GM19397 (cell line): Measurements from ENCODE around the gene OTUB2.
A peak's percentile ranks its signal among the peaks of the same experiment; 100 is the strongest.

Experiments used
- ATAC-seq: cut with Tn5 transposase; IDR thresholded peaks from one replicate; pipeline ENCODE4 v1.9.1; 2021; ENCODE audit warnings: mild to moderate bottlenecking, moderate library complexity; ENCODE audit not compliant: unreplicated experiment

OTUB2 gene

DNA sequence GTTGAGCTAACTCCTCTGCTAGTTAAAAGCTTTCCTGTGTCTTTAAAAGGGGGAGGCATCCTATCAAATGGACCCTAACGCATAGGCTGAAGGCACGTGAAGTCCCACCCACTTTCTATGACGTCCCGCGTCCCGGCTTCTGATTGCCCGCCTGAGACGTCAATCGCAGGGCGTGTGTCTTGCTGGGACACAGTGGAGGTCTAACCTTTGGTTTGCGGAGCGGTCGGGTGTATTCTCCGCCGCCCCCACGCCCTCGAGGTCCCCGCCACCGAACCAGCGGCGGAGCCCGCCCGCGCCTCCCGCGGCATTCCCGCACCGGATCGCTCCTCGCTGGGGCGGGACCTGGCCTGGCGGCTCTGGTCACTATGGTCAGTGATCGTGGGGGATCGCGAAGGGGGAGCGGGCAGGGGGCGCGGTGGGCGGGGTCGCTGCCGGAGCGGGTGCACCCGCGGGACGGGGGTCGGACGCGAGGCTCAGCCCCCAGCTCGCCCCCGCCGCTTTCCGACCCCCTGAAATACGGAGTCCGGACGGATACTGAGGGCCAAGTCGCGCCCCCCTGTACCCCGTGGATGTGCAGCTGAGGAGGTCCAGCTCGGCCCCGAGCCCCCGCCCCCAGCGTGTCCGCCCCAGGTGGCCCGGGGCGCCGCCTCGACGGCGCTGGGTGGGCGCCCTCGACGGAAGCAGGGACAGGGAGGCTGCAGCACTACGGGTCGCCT is at the start of gene OTUB2:
Gene OTUB2, plus strand, starts transcription at position 168 of the 716 bp plus-strand sequence. Its CDS starts 198 bp downstream, at position 366.
- peak; percentile 100 for ATAC-seq

DNA sequence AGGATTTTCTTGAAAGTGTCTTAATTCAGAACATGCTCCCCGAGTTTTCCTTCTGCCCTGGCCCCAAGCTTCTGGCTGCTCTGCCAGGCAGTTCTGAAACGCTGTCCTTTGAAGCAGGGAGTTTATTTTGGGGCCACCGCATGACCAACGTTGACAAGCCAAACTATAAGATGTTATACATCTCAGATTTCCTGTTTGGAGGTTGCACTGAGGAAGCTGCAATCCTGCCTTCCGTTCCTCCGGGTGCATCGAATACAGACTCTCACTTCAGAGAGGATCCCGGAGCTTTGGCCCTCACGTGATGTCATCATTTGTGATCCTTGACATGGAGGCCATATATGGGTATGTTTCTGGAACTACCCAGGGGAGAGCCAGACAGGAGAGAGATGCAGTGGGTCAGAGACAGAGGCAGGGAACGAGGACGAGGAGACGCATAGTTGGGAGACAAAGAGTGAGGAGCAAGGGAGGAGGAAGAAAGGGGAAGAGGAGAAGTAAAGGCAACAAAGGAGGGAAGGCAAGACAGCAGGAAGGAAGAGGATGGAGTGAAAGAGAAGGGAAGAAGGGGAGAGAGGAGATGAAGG is 49.6 kb upstream of the OTUB2 start, which contains the start of gene ASB2:
Gene ASB2, minus strand, starts transcription at position 94 of the 581 bp plus-strand sequence. CDS start 12,031 bp downstream, outside the sequence.
- ATAC-seq, result peak; percentile 5

DNA sequence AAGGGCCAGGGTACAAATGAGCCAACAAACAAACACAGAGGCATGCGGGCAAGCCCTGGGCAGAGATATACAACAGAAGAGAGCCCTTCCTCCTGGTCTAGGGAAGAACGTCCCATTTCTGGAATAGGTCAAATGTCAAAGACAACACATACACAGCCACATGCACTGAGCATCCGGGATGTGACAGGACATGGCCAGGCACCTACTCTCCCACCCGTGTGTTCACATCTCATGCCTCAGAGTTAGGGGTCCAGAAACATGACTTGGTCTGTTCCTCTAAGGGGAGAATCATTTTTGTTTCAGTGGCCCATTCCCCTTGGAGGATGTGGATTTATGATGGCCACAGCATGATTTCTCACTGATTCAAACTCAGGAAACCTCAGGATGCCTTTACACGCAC is 49.0 kb upstream of the OTUB2 start:
- ATAC-seq, result no peak

DNA sequence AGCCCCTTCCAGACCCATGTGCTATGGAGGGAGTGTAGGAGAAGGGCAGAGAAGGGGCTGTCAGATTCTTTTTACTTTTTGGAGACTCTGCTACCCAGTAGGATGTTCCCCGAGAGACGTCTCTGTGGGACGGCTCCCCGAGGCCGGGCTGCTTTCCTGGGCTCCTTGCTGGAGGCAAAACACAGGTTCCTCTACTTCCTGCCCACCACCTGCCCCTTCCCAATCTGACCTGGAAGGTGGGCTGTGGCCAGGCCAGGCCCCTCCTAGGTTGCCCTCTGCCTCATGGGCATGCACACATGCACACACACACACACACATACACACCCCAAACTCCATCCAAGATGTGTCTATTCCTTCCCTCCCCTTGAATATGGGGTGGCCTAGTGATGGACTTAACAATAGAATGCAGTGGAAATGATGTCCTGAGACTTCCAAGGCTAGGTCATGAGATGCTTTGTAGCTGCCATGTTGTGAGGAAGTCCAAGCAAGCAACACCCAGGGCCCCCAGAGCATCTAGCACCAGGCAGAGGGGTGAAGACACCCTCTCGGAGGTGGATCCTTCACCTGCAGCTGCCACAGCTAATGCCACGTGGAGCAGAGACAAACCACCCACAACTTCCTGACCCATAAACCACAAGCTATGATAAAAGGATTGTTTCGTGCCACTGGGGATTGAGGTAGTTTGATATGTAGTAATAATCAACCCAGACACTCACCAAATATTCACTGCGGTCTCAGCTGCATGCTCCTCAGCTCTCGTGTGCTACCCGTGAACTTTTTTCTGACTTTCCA is 48.2 kb upstream of the OTUB2 start:
- peak; percentile 53 for ATAC-seq

DNA sequence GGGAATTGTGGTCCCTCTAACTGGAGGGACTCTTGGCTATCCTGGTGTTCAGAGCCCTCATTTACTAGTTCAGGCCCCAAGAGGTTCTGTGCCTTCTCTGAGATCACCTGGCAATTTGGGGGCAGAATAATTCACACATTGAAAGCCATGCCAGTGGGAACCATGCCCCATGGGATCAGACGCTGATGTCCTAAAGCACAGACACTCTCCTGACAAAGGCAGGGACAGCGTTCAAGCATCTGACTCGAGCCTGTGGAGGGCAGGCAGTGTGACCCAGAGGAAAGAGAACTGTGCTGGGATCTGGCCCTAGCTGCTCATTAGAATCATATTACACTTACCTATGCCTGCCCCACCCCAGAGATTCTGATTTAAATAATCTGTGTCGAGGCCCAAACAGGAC is 47.4 kb upstream of the OTUB2 start:
- ATAC-seq, result no peak

DNA sequence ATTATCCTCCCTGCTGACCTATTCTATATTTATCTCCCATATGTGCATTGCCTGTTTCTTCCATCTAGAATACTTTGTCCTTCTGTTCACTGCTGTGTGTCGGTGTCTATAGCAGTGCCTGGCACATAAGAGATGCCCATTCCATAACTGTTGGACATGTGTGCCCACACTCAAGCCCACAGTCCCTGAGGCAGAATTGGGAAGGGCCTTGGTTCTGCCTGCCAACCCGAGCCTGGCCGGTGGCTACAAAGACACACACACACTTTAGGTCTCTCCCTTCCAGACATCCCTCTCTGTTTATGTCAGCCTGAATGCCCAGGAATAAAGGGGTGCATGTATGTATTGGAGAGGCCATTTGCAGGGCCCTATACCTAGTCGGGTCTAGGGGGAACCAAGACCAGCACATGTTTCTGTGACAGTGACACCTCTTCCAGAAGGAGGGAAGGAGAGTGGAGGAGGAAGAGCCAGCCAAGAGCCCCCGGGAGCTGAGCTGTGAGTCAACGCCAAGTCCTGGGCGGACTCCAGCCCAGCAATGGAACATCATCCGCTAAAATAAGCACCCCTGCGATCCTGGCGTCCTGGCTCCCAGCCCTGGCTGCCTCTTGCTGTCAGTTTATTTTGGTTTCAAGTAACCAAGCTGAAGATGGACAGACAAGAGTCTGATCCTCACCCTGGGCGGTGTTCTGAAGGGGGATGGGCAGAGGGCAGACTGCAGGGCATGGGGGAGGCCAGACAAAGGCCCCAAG is 45.5 kb upstream of the OTUB2 start:
- ATAC-seq, result no peak

DNA sequence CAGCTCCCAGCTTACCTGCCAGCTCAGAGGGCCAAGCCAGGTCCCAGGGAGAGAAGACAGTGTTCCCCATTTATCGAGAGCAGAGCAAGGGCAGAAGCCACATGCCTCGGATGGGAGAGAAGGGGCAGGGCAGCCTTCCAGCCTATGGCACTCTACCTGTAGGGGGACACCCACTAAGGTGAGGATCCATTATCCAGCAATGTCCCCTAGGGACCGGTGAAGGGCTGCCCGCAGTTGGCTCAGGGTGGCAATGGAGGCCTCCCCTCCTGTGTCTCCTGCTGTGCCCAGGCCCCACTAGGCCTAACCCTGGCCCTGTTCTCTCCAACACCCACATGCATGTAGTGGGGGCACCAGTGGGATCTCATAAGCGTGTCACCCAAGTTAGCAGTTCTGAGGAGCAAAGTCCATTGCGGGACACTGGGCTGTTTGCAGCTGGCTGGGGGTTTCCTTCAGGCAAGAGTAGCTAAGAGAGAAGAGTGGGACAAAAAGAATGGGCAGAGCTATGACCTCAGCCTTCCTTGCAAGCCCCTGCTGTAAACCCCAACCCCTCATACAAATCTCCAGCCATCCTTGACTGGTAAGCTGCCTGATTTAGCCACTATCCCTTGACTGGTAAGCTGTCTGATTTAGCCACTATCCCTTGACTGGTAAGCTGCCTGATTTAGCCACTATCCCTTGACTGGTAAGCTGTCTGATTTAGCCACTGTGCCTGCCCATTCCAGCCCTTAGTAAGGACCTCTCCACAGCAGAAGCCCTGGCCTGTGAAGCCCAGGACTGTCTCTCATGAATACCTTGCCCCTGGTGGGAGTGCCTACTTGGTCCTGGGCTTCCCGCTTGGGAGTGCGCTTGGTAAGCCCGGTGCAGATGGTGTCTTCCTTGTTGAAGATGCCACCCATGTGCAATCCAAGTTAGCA is 44.6 kb upstream of the OTUB2 start:
- ATAC-seq, result no peak

DNA sequence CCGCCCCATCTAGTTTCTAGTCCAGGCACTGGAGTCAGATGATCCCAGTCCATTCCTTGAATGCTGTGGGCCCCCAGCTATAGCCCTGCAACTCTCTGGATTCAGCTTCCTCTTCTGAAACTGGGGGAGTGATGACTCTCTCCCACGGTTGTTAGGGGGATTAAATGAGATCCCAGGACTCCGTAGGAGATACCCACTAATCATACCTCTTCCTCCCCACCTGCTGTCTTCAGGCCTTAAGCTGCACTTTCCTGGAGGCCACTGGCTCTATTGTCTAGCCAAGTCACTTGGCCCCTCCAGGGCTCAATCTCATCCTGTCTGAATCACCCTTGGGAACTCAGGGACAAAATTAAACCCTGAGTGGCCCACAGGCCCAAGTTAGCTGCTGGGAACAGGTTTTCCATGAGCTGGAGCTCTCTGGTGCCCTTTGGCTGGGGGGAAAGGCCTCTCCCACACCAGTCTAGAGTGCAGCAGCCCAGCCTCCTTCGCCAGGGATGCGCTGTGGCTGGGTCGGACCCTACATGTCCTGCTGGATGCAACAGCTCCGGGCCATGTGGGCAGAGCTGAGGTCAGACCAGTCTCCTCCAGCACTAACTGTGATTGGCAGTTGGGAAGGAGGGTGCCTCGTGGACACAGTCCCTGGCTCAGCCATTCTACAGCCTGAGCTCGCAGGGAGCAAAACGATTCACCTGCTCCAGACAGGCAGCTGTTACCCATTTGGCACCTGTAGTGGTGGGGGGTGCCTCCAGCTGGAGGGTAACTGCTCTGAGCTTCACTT is 43.7 kb upstream of the OTUB2 start:
- no peak for ATAC-seq

DNA sequence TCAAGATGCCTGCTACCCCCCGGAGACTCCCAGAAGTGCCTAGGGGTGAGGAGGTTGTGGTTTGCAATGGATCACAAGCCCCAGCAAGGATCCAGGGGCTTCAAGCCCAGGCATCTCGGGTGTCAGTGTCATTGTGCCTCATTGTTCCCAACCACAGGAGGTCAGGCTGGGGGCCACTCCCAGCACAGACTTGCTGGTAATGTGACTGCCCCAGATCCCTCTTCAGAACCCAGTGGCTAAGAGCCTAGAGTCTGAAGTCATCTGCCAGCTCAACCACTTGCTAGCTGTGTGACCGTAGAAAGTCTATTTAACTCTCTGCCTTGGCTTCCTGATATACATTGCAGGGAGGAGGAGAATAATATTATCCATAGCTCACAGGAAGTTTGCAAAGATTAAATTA is 42.1 kb upstream of the OTUB2 start:
- no peak for ATAC-seq

DNA sequence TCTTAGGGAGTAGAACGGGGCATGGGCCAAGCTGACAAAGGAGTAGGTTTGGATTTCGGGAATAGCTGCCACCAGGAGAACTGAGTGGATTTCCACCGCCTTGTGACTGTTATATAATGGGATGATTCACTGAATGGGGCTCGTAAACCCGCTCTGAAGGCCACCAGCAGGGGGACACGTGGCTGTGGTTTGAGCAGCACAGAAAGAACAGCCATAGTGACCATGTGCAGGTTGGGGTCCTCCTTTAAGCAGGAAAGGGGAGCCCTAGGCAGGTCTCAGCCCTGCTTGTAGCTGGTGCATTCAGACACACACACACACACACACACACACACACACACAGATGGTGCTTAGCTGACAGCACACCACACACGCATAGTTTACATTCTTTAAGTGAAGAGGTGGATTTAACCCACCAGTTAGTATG is 41.1 kb upstream of the OTUB2 start:
- ATAC-seq, result no peak

DNA sequence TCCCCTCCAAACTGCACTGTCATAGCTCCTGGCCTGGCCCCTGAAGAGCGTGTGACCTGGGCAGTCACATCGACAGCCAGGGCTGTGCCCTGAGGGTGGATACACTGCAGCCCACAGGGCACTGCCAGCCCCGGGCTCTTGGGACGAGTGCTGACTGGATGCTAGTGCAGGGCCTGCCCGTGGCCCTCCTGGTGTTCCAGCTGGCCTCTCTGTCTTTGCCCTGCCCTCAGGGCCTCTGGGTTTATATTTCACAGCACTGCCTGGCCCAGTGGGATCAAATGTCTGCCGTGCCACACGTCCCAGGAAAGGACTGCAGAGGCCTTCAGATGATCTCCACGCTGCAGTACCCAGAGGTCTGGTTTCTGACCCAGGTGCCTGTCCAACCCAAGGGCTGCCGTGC is 39.2 kb upstream of the OTUB2 start:
- ATAC-seq, result no peak

DNA sequence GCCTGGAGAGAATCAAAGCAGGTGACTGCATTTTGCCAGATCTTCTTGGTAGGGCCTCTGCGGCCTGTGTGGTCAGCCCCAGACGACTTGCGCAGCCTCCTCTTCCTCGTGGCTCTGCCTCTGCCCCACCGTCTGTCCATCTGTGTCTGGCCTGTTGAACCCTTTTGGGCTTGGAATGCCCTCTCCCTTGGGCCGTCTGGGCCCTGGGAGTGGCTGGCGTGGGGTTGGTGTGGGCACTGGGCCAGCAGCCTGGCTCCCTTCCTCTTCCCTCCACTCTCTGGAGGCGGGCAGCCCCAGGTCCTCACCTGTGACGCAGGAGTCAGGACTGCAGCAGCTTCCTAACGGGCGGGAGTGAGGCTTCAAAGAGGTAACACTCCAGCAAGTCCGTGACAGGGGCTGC is 38.8 kb upstream of the OTUB2 start:
- ATAC-seq, result no peak

DNA sequence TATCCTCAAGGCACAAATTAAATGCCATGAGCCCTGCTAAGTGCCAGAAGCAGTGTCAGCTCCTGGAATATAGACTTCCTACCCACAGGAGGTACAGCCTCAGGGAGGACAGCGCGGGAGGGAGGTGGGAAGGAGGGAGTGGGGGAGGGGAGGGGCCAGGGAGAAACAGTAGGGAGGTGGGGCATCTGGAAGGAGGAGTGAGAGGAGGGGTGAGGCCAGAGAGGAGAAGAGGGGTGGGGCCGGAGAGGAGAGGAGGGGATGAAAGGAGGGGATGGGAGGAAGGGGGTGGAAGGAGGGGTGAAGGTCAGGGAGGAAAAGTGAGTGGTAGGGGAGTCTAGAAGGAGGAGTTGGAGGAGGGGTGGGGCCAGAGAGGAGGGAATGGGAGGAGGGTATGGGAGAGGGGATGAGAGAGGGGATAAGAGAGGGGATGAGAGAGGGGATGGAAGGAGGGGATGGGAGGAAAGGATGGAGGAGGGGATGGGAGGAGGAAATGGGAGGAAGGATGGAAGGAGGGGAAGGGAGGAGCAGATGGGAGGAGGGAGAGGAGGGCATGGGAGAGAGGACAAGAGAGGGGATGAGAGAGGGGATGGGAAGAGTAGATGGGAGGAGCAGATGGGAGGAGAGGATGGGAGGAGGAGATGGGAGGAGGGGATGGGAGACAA is 38.2 kb upstream of the OTUB2 start:
- no peak for ATAC-seq

DNA sequence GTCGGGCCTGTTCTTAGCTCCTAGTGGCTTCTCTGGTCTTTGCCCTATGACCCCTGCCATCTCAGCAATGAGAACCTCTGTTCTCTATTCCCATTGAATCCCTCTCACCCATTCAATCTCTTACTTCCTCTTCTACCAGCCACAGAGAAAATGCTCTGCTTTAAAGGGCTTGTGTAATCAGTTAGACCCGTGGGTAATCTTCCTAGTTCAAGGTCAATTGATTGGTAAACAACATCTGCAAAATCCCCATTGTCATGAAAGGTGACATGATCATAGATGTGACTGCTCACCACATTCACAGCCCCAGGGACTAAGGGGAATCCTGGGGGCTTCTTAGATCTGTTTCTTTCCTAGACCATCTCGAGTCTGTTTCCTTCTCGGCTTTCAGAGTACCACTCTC is 36.2 kb upstream of the OTUB2 start:
- ATAC-seq, result no peak

DNA sequence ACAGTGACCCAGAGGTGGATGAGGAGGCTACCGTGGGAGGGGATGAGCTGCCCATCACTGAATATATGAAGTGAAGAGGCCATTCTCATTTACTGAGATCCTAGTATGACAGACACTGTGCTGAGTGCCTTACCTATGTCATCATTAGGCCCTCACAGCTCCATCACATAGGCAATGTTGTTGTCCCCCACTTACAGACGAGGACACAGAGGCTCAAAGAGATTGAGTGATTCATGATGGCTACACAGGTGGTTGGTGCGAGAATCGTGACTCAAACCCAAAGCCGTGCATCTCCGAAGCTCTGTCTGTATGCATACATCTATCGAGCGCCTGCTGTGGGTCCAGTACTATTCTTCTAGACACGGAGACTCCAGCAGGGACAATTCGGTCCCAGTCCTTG is 34.9 kb upstream of the OTUB2 start:
- no peak for ATAC-seq

DNA sequence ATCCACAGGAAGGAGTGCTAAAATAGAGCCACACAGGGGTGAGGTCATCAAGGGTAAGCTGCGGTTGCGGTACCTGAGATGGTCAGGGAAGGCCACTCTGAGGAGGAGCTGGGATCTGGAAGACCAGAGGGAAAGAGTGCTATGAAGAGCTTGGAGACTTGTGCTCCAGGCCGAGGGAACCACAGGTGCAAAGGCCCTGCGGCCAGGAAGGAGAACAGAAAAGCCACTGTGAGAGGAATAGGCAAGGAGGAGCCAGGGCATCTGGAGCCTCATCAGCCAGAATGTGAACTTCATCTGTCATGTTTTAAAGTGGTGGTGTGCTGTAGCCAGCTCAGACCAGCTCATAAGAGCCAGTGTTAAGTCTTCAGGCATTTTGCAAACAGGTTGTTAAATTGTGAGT is 34.5 kb upstream of the OTUB2 start:
- ATAC-seq, result no peak

DNA sequence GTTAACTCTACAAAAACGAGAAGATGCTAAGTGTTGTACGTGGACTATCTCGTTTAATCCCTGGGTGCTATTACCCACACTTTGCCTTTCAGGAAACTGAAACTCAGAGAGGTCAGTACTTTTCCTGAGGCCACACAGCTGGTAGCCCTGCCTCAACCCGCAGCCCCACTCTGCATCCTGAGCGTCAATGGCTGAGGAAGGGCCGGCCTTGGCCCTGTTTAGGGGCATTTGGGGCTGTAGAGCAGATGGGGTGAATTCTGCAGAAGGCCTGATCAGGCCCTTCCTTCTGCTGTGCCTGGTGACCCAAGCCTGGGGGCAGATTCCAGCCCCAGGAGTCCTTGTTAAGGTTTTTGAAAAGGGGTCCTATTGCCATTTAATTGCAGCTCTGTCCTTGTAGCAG is 32.8 kb upstream of the OTUB2 start:
- no peak for ATAC-seq

DNA sequence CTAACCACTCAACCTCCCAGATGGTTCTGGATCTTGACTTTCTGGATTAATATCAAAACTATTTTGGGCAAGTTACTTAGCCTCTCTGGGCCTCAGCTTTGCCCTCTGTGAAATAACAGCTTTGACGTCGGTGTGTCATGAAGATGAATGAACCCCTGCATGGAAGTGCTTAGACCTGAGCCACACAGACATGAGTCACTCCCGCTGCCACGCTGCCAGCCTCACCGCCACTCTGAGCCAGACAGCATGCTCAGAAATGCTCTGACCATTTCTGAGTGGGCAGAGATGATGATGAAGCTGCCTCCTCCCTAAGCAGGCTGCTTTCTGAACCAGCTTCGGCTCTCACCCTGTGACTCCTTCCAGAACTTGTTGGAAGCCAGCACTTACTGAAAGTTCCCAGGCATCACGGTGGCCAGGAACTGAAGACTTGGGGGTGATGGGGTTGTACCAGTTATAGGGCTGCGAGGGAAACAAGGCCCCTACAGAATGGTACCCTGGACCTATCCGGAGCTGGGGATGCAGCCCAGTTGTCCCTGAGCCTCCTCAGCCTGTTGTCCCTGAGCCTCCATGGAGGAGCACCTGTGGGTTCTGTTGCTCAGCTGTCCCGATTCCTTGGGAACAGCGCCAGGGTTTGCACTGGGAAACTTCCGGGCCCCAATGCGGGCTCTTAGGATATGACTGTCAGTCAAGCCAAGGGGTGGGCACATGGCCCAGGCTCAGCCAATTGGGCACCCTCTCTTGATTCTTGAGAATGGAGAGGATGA is 31.0 kb upstream of the OTUB2 start:
- ATAC-seq, result no peak
